Stimulated activated CD4-positive, alpha-beta T cell treated with anti-CD3 and anti-CD28 coated beads, TNF-alpha, amount 100 ng/mL, for 24 hours (primary cell): ENCODE results near the gene TPH1.

ENCODE experiments used
- DNase-seq, 3 experiments: peaks; one replicate each; pipeline ENCODE4 v3.0.0-alpha.2; 2020; ENCODE audit warnings: low read depth in 3 of 3

Gene TPH1

DNA sequence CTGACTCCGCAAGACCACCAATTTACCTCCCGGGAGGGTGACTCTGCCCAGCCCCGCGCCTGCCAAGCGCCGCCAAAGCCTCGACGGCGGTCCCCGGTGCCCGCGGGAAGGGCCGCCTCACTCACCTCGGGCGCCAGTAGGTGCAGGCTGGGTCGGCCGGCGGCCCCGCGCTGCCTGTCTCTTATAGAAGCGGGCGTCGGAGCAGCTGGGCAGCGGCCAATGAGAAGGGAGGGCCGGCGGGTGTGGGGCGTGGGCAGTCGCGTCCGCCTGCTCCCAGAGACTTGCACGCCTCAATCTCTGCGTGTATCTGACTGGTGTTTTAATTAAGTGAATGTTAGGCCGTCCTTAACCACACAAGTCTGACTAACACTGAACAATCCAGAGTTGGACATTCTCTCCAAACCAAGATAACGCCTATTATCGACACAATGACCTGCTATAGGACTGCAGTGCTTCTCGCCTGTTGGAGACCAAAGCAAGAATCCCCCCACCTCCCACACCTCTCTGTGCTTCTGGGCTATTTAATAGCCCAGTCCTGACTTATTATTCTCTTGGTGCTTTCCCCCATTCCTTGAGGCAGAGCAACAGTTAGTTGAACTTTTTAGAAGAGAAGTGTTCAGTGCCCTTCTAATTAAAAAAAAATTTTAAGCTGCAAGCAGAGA, at the start of gene TPH1:
Gene TPH1 (minus strand): TSS at position 154 of the 662 bp plus-strand sequence. CDS start 5,507 bp downstream, outside the sequence.
- DNase-seq, result no peak

DNA sequence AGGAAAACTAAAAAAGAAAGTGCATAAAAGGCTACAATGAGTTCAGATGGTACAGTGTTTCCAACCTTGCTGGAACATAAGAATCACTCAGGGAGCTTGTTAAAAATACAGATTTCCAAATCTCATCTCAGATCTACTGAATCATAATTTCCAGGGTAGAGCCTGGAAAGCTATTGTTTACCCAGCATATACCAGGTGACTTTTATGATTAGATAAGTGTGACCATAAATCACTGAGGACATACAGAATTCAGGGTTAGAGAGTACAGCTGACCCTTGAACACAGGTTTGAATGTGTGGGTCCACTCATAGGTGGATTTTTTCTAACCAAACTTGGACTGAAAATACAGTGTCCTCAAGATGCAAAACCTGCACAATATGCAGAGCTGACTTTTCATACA, 47.9 kb upstream of the TPH1 start:
- DNase-seq, result no peak

DNA sequence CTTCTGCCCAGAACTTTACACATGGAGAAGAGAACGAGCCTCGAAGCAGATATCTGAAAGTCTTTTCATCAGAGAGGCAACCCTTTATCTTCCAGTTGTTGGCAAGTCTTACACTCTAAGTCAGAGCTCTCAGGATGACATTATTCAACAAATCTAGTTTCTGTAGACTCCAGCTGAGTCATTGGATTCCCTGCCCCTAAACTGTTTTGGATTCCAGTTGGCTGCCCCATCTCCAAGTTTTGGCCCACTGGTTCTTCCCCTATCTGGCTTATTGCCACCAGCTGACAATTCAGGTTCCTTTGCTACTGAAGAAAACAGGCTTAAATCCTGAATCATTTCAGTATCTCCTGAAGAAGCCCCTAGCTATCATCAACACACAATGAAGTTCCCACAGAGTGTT, 45.7 kb upstream of the TPH1 start:
- DNase-seq, result no peak

DNA sequence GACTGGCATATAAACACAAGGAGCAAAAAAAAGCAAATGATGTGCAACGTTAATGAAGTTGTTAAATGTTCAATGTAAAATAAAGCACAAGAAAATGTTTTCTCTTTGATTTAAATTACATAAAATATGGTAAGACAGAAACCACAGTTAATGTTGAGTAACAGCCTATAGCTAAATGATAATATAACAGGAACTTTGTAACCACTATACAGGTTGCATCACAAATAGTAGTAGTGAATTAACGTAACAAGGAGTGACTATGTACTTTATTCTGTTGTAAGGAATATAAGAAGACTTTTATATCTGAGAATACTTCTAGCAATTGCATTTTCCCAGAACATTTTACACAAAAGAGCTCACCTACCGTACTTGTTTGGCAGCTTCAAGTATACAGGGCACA, 42.9 kb upstream of the TPH1 start:
- no peak for DNase-seq

DNA sequence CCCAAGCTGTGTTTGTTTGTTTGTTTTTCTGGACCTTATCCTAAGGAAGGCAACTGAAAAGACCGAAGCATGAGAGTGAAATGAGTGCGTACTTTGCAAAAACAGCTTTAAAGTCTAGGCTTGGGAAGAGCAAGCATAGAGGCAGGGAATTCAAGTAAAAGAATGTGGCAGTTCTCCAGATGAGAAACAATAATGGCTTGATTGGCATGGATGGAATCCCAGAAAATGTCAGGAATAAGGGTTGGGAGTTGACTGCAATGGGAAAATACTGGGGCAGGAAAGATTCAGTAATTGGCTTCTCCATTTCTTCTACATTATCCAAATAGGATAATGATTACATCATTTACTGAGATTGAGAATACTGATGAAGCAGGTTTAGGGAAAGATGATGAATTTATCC, 42.3 kb upstream of the TPH1 start:
- DNase-seq, result no peak

DNA sequence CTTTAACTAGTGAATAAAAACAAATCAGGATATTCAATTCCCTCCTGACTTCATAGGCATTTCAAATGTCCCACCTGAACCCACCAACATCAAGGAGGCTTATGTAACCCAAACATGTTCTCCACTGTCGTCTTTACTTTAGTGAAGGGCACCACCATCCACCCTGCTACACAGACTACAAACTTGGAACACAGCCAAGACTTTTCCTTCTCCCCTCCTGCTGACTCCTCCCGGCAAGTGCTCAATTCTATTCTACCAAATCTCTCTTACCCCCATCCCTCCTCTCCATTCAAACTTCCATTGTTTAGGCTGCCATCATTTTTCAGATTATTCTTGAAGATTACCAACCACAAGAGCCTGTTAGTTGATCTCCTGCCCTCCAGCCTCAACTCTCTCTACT, 35.5 kb upstream of the TPH1 start:
- no peak for DNase-seq

DNA sequence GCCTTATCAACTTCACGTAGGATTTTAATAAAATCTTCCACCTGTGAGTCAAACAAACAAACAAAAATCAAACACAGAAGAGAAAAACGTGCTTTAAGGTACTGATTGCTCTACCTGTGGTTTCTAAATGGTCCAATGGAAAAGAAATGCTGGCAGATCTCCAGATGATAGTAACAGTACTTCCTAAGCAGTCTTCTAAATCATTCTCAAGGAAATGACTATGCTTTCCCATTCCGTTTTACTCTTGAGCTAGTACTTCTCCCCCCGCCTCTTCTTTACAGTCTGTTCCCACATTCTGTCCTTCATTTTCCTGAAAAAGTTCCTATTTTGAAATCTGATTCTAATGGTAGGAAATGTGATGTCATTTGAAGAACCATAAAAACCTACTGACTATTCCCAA, 34.4 kb upstream of the TPH1 start:
- no peak for DNase-seq

DNA sequence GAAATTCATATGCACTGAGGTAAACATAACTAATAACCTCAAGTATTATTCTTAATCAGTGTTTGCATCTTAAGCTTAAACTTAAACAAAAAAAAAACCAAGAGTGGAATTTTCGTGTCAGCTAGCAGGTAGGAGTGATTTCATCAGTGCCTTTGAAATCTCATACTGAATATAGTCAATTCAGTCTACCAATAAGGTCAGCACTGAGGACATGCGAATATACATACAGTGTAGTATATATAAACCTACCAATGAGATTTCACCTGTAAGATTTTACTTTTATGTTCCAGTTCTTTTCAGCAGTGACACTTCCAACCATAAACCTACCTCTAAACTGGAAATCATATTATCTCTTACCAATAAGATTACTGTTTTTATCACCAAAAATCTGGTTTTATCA, 32.8 kb upstream of the TPH1 start:
- no peak for DNase-seq

DNA sequence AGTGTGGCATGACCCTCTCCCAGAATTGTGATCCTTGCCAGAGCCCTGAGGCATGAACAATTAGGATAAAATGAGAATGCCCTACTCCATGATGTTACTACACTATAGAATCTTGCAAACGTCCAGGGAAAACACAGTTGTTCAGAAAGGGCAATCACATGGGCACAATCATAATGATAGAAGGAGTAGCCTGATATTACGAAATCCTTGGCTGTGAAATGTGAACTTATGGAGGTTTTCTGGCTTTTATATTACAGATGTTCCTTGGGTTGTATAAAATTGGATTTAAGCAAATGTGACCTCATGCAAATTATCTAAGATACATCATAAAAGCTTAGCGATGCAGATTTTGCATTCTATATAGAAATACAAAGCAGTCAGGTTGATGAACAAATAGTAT, 29.4 kb upstream of the TPH1 start:
- DNase-seq, result no peak

DNA sequence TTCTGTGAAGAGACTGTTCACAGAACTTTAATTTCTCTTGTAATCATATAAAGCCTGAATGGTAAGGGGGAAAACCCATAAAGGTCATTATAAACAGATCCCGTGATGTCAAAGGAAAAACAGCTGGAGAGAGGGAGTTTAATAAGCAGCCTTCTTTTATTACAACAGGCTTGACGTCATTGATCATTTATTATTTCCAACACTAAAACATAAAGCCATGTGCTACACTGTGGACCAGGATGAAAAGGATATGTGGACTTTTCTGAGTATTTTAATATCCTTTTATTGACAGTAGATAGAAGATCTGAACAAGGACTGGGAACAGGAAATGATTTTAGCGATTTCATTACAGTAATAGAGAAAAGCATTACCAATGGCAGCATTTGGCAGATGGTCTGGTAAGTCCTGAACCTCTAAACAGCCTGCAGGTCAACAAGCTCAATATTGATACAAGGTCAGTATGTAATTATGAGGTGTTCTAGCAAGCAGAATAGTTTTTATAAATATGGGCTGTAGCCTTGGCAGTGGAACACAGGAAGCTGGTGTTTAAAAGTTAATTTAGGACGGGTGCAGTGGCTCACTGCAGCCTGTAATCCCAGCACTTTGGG, 25.1 kb upstream of the TPH1 start:
- DNase-seq, result no peak

DNA sequence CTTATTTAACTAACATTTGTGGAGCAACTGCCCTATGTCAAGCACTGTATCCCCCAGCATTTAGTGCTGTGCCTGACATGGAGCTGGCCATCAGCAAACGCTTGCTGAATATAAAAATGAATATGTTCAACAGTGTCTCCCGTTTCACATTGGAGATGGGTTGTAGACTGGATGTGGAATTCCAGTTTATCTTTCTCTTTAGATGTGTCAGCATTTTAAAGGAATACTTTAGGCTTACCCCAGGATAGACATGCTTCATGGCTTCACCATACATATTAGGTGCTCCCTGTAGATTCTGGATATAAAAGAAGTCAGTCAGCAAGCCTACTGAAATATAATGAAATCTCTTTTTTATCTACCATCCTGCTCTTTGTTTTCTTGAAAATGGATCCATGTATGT, 21.3 kb upstream of the TPH1 start:
- no peak for DNase-seq

DNA sequence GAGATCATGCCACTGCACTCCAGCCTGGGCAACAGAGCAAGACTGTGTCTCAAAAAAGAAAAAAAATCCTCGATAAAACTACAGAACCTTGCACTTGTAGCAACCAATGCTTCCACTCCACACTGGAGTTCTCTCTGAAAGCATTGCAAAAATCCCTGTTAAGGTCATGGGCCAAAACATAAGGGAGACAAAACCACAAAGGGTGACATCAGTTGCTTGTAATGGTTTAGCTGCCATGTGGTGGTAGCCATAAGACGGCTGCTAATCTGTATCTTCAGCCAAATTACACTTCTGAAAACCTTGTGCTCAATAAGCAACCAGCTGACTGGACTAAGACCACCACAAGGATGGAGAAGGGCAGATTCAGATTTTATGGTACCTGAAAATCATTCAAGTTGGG, 20.6 kb upstream of the TPH1 start:
- no peak for DNase-seq

DNA sequence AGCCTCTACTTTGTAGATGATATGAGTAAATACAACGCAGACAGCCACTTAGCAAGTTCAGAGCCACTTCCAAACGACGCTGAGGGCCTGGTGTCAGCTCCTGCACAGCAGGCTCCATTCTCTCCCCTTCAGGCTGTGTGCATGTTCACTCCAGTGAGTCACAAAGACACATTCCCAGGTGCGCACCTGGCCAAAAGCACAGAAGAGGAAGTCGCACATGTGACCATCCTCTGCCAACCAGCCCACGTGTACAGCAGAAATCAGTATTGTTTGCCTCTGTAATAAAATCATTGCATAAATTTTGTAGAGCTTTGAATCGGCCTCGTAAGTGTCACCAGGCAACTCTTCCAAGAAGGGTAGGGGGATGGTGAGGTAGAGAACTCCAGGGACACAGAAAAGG, 19.5 kb upstream of the TPH1 start:
- no peak for DNase-seq

DNA sequence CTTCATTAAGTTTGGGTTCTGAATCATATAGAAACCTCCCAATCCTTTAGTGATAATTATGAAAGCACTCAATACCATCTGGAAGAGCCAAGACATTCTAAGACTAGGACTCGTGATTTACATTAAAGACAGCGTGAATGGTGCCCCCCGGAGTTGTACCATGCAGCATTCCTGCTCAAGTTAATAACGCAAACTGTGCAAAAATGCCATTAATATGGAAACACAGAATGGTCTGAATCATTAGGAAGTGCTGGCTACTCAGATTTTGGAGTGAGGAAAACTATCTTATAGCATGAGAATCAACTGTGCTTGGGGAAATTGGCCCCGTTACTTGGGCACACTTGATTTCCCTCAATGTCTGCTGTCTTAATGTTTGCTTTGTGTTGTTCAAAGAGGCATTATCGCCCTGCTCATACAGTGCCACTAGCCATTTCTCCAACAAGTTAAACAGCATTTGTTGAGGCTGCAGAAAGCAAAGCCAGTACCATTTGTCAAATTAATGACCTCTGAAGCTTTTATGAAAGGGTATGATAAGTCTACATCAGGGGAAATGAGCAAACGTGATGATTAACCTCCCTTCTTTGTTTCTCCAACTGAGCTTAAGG, 18.5 kb upstream of the TPH1 start:
- no peak for DNase-seq

DNA sequence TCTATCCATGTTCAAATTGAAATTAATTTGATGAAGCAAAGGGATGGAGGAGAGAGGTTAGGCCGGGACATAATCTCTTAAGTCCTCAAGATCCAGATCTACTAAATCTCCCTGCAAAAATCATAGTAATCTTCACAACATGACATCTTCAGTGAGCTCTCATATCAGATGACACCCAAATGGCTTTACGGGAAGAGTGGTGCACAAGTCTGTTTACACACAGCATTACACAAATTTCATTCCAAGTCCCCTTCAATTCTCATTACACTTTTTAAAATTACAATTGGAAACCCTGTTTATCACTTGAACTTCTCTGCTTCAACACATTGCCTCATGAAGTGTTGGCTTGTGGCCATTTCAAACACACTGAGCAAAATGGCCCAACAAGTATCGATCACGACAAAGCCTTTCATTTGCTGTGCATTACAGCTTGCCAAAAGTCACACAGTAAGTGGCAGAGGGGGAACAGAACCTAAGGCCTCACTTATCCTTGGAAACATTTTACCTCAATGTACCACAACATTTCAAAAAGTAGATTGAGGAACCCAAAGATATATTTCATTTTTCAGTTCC, 17.9 kb upstream of the TPH1 start:
- DNase-seq, result no peak

DNA sequence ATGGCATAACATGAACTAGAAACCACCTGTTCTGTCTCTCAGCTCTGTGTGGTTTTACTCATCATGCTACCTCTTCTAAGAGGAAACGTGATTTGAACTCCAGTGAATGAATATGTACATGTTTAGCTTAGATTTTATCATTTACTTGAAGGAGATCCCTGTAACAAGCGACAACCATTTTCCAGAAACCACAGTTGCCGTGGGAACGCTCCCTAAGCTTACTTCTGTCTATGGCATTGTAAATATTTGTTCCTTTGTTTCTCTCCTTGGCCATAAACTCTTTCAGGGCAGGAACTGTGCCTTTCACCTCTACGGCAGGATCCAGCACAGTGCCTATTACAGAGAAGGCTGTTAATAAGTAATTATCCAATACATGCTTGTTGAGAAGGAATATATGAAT, 17.1 kb upstream of the TPH1 start:
- DNase-seq, result no peak

DNA sequence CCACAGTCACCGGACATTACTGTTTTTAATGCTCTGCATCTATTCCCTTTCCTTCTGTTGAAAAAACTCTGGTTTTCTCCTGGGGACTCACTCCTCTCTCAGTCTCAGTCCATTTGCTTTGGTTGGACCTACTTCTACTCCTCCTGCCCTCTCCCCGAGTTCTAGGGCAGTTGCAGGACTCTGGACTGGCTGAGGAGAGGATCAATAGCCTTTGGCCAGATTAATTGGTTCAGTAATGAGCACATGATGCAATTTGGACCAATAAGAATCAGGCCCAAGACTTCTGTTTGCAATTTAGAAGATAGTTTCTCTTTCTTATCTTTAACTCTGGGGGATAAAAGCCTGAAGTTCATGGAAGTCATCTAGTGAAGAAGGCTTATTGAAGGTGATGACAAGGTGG, 15.3 kb upstream of the TPH1 start:
- no peak for DNase-seq

DNA sequence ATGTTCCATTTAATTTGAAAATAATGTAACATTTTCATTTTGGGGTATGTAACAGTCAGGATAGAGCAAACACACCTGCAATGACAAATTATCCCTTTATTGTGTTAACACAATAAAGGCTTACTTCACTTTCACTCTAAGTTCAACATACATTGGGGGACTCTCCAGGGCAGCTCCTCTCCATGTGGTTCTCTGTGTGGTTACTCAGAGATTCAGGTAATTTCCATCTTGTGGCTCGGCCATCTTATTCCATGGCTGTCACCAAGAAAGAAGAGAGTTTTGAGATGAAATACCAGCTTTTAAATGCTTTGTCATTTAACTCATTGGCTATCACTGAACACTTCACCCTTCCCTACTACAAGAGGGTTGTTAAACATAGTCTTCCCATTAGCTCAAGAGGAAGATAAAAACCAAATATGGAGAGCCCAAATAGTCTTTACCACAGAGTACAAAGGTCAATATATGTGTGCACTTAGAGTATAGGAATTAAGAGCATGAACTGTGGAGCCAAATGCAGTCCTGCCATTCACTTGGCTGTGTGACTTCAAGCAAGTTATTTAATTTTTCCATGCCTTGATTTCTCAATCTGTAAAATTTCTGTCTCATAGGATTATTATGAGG, 10.6 kb upstream of the TPH1 start:
- no peak for DNase-seq

DNA sequence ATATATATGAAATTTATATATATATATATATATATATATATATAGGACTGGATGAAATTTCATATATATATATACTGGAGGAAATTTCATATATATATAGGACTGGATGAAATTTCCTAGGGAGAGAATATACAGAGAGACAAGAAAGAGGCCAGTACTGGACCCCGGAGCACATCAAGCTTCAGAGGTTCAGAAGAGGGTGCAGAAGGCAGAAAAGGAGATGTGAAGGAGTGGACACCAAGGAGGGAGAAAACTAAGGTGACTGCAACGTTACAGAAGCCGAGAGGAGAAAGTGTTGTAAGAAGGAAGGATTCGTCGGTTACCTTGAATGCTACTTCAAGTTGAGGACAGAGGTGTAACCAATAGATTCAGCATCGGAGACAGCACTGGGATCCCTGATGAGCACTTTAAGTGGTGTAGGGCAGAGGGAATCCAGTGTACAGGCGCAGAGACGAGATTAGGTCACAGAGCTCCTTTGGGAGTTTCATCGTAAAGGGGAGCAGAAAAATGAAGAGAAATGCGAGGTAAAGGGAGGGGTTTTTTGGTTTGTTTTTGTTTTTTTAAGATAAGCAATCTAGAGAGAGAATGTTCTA, 8.5 kb upstream of the TPH1 start:
- DNase-seq, result no peak

DNA sequence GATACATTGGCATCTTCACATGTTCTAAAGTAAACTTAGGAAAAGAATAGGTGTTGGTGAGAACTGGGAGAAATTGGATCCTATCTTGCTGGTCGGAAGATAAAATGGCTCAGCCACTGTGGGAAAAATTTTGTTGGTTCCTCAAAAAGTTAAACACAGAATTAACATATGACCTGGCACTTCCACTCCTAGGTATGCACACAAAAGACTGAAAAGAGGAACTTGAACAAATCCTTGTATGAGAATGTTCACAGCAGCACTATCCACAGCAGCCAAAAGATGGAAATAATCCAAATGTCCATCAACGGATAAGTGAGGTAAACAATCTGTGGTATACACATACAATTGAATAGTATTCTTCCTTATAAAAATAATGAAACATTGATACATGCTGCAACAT, 4.8 kb upstream of the TPH1 start:
- no peak for DNase-seq

DNA sequence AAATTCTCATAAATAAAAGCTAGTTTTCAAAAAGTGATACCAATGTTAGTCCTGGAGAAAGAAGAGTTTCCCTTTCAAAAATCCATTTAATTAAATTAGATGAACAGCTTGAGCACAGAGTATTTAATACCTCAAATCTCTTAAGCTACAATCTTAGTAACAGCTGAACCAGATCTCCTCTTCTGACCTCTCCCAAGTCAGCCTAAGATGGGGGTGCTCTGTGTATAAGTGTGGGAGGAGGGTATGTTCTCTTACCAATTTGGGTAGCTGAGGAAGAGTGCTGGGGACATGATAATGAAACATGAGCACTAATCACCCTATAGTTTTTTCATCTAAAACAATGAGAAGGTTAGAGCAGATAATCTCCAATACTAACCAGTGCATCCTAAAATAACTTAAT, 9.6 kb downstream of the TPH1 start:
- DNase-seq, result no peak

DNA sequence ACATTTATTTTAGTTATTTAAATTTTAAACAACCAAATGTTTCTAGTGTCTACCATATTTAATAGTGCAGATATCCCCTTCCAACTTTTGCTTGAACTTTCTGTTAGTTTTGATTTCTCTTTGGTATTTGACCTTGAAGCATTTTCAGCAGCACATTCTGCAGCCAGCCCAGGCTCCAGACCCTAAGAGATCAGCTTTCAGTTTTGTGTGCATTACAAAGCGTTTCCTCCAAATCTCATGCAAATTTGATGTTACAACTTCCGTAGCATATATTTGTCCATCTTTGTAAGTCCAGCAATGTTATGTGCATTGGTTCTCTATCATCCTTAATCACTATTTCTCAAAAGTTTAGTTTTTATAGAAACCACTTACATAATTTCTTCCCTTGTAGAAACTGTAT, 18.6 kb downstream of the TPH1 start:
- no peak for DNase-seq
